CD4-positive, alpha-beta T cell (primary cell): ENCODE results near the gene POLR2M. TPM values are rescaled to one million over a fixed set of nuclear protein-coding genes. Genes with fewer than 3 reads are reported as not detected.

Experiments used
- ATAC-seq: fragments of 200-7000 bp; cut with Tn5 transposase; one replicate; pipeline ENCODE4 v1.10.0; 2022; ENCODE audit warnings: mild to moderate bottlenecking; ENCODE audit not compliant: poor library complexity
- CTCF ChIA-PET: fragments of 350-600 bp; sonication (Branson Sonifier 250); formaldehyde crosslinking; loops from one replicate; lab custom pipeline; 2021; ENCODE audit warnings: antibody characterized with exemption, inconsistent platforms; lab: Charles Lee
- POLR2A ChIA-PET: fragments of 350-600 bp; sonication (Branson Sonifier 250); formaldehyde crosslinking; loops from one replicate; lab custom pipeline; 2021; ENCODE audit warnings: antibody characterized with exemption, inconsistent platforms; lab: Charles Lee
- DNase-seq, 14 experiments: peaks; one replicate each; pipeline ENCODE4 v3.0.0-alpha.2; 2013 to 2020; ENCODE audit warnings: mixed read lengths in 2 of 14
- H3K27ac ChIP-seq, 2 donors: one replicate each; pipeline versions ENCODE4 v1.5.1 to v1.7.0; 2013; ENCODE audit warnings: low read length in 2 of 2, low read depth in 1 of 2, mild to moderate bottlenecking in 1 of 2
- H3K27me3 ChIP-seq, 2 experiments: 1 replicate in 1 of 2; 2 replicates in 1 of 2; pipeline versions ENCODE4 v1.6.1 to v1.7.0; 2013; ENCODE audit warnings: low read length in 2 of 2, control low read depth in 1 of 2, mild to moderate bottlenecking in 1 of 2, moderate library complexity in 1 of 2; ENCODE audit not compliant: insufficient read depth in 2 of 2, control insufficient read depth in 1 of 2
- H3K36me3 ChIP-seq: one replicate; pipeline ENCODE4 v1.6.1; 2013; ENCODE audit warnings: low read length, control low read depth; ENCODE audit not compliant: insufficient read depth
- H3K4me1 ChIP-seq: one replicate; pipeline ENCODE4 v1.6.1; 2013; ENCODE audit warnings: low read length, control low read depth; ENCODE audit not compliant: insufficient read depth
- H3K4me3 ChIP-seq: one replicate; pipeline ENCODE4 v1.5.1; 2013; ENCODE audit warnings: mild to moderate bottlenecking, low read length, moderate library complexity
- H3K9me3 ChIP-seq, 2 experiments: 1 replicate in 1 of 2; 2 replicates in 1 of 2; pipeline versions ENCODE4 v1.6.1 to v1.7.0; 2013; ENCODE audit warnings: low read length in 2 of 2, mild to moderate bottlenecking in 2 of 2, control low read depth in 1 of 2, moderate library complexity in 1 of 2; ENCODE audit not compliant: control insufficient read depth in 1 of 2, insufficient read depth in 1 of 2
- H3K27ac Mint-ChIP-seq: one replicate; pipeline ENCODE4 v1.8.0; 2020; ENCODE audit warnings: mixed read lengths
- H3K27me3 Mint-ChIP-seq: one replicate; pipeline ENCODE4 v1.8.0; 2021; ENCODE audit warnings: mixed read lengths
- H3K36me3 Mint-ChIP-seq: one replicate; pipeline ENCODE4 v1.8.0; 2021; ENCODE audit warnings: low read depth, mixed read lengths
- H3K4me1 Mint-ChIP-seq: one replicate; pipeline ENCODE4 v1.8.0; 2021; ENCODE audit warnings: low read depth, mixed read lengths
- H3K4me3 Mint-ChIP-seq: one replicate; pipeline ENCODE4 v1.8.0; 2020; ENCODE audit warnings: mild to moderate bottlenecking, mixed read lengths
- H3K9me3 Mint-ChIP-seq: one replicate; pipeline ENCODE4 v1.8.0; 2020; ENCODE audit warnings: mixed read lengths
- CTCF ChIP-seq: fragments of 200-600 bp; IDR thresholded peaks from one replicate; pipeline ENCODE4 v1.8.0; 2022; ENCODE audit warnings: antibody characterized with exemption, mild to moderate bottlenecking
- intact Hi-C, 2 experiments: fragments of 100-400 bp; cut with DNase I in 1 of 2; cut with micrococcal nuclease in 1 of 2; formaldehyde crosslinking; loops; one replicate each; pipeline versions ENCODE4 v1.15.1 to v1.9.0; 2023 to 2025; cut with DNase I, micrococcal nuclease
- total RNA-seq, 174 experiments: library from RNA in 2 of 174; stranded (reverse) in 2 of 174; gene quantifications; one replicate each; pipeline ENCODE4 v1.2.3 and lab custom pipeline; 2021 to 2026

The POLR2M gene
- total RNA-seq, 2 experiments from 2014 or later: 88.5 to 109 TPM

GRCh38 chr15:57740048-57740447 lies 33.5 kb downstream of the POLR2M start:
- H3K4me1 Mint-ChIP-seq: peaks cover 8% of the 10 kb centered on the region
- no peaks in the 10 kb centered on the region for H3K9me3 ChIP-seq
- no peak for DNase-seq
- no peaks in the 10 kb centered on the region for H3K9me3 Mint-ChIP-seq
- no peak for ATAC-seq
- H3K27me3 ChIP-seq: no peaks in the 10 kb centered on the region
- H3K27ac ChIP-seq: no peak overlapping the region
- no peak overlapping the region for H3K4me3 ChIP-seq
- no peaks in the 10 kb centered on the region for H3K36me3 ChIP-seq
- no peaks in the 10 kb centered on the region for H3K27me3 Mint-ChIP-seq
- intact Hi-C loops: no loop called here
- ChIA-PET CTCF (no interaction called here), POLR2A (no interaction called here)
- H3K36me3 Mint-ChIP-seq: peaks cover 4% of the 10 kb centered on the region
- no peak overlapping the region for H3K4me3 Mint-ChIP-seq
- H3K27ac Mint-ChIP-seq: no peak overlapping the region
- H3K4me1 ChIP-seq: no peaks in the 10 kb centered on the region
- no peak for TF ChIP-seq CTCF

- Histone ChIP-seq H3K9me3 (no peaks in the 10 kb centered on the region), H3K36me3 (no peaks in the 10 kb centered on the region), H3K27me3 (no peaks in the 10 kb centered on the region), H3K4me1 (no peaks in the 10 kb centered on the region), H3K4me3 (no peak overlapping the region), H3K27ac (no peak overlapping the region)
- ATAC-seq (no peak), DNase-seq (no peak)
- H3K27me3 Mint-ChIP-seq: no peaks in the 10 kb centered on the region
- no peak overlapping the region for H3K4me3 Mint-ChIP-seq
- intact Hi-C loops: no loop called here
- no peaks in the 10 kb centered on the region for H3K9me3 Mint-ChIP-seq
- ChIA-PET POLR2A (interaction anchor here (0.6 kb wide), 1 partner anchor 33 kb away, joined by 3 read pairs; no protein-coding TSS in a partner anchor), CTCF (interaction anchor here (0.8 kb wide), 1 partner anchor 10 kb away, joined by 3 read pairs; no protein-coding TSS in a partner anchor)
- peaks cover 4% of the 10 kb centered on the region for H3K36me3 Mint-ChIP-seq
- no peak for TF ChIP-seq CTCF
- no peak overlapping the region for H3K27ac Mint-ChIP-seq
- H3K4me1 Mint-ChIP-seq: peaks cover 8% of the 10 kb centered on the region
Observed at GRCh38 chr15:57741089-57741488, 34.6 kb downstream of the POLR2M start.

GRCh38 chr15:57743424-57743823 lies 36.9 kb downstream of the POLR2M start:
- Mint-ChIP-seq H3K4me1 (no peaks in the 10 kb centered on the region), H3K36me3 (no peaks in the 10 kb centered on the region), H3K27me3 (no peaks in the 10 kb centered on the region), H3K27ac (no peak overlapping the region), H3K4me3 (no peak overlapping the region), H3K9me3 (no peaks in the 10 kb centered on the region)
- ATAC-seq: no peak
- no peaks in the 10 kb centered on the region for H3K36me3 ChIP-seq
- intact Hi-C loops: no loop called here
- ChIA-PET CTCF (interaction anchor here (1.8 kb wide), 1 partner anchor 10 kb away, joined by 5 read pairs; no protein-coding TSS in a partner anchor), POLR2A (interaction anchor here (0.6 kb wide), 1 partner anchor 37 kb away, joined by 3 read pairs; no protein-coding TSS in a partner anchor)
- H3K4me3 ChIP-seq: no peak overlapping the region
- H3K27ac ChIP-seq: no peak overlapping the region
- no peak for TF ChIP-seq CTCF
- H3K27me3 ChIP-seq: no peaks in the 10 kb centered on the region
- no peaks in the 10 kb centered on the region for H3K9me3 ChIP-seq
- DNase-seq: no peak
- peaks cover 3% of the 10 kb centered on the region for H3K4me1 ChIP-seq
